Astrocyte of the spinal cord (primary cell): Measurements from ENCODE around the gene RHOU.

ENCODE experiments used
- DNase-seq: peaks from one replicate; pipeline ENCODE4 v3.0.0; 2011; ENCODE audit warnings: low read depth, low spot score
- H3K4me3 ChIP-seq: 2 replicates; pipeline ENCODE4 v1.5.1; 2011; ENCODE audit warnings: low read depth, mild to moderate bottlenecking, low read length, moderate library complexity
- in situ Hi-C: cut with HindIII; loops from 2 replicates; pipeline ENCODE4 v1.10.0; 2017; ENCODE audit warnings: low sequenced_read_pairs
- TF ChIP-seq, protein P1 (sequence below): IDR thresholded peaks from 2 replicates; pipeline ENCODE4 v1.5.1; 2012; ENCODE audit warnings: low read depth, mild to moderate bottlenecking, low read length, inconsistent platforms

RHOU gene

DNA sequence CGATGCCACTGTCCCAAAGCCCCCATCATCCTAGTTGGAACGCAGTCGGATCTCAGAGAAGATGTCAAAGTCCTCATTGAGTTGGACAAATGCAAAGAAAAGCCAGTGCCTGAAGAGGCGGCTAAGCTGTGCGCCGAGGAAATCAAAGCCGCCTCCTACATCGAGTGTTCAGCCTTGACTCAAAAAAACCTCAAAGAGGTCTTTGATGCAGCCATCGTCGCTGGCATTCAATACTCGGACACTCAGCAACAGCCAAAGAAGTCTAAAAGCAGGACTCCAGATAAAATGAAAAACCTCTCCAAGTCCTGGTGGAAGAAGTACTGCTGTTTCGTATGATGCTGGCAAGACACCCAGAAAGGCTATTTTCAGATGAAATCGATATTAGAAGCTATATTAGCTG is 8.1 kb downstream of the RHOU start:
- H3K4me3 ChIP-seq, result no peak overlapping the region
- TF ChIP-seq, protein P1, sequence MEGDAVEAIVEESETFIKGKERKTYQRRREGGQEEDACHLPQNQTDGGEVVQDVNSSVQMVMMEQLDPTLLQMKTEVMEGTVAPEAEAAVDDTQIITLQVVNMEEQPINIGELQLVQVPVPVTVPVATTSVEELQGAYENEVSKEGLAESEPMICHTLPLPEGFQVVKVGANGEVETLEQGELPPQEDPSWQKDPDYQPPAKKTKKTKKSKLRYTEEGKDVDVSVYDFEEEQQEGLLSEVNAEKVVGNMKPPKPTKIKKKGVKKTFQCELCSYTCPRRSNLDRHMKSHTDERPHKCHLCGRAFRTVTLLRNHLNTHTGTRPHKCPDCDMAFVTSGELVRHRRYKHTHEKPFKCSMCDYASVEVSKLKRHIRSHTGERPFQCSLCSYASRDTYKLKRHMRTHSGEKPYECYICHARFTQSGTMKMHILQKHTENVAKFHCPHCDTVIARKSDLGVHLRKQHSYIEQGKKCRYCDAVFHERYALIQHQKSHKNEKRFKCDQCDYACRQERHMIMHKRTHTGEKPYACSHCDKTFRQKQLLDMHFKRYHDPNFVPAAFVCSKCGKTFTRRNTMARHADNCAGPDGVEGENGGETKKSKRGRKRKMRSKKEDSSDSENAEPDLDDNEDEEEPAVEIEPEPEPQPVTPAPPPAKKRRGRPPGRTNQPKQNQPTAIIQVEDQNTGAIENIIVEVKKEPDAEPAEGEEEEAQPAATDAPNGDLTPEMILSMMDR, result no peak
- in situ Hi-C loops, result no loop called here
- DNase-seq, result no peak

- TF ChIP-seq, protein P1, result no peak
- no peak overlapping the region for H3K4me3 ChIP-seq
- DNase-seq, result no peak
- in situ Hi-C loops, result no loop called here
Observed at GRCh38 chr1:228744356-228744755, 9.1 kb downstream of the RHOU start.

DNA sequence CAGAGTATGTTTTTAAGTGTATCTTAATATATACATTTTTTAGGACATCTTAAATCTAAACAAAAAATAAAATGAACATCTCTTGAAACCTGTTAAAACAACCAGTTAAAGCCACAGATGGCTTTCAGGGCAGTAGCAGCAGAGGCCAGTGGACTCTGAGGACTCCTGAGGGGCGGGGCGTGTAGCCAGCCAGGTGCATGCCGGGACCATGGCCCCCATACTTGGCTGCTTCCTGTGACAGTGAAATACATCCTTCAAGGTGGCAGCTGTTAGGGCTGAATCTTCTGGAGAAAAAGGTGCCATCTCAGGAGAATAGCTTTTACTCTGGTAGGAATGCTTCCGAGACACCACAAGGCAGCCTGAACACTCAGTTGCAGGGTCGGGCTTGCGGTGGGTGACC is 9.6 kb downstream of the RHOU start:
- H3K4me3 ChIP-seq, result no peak overlapping the region
- TF ChIP-seq, protein P1, result no peak
- in situ Hi-C loops, result no loop called here
- DNase-seq, result no peak

GRCh38 chr1:228745497-228745896 is 10.2 kb downstream of the RHOU start:
- H3K4me3 ChIP-seq, result no peak overlapping the region
- TF ChIP-seq, protein P1, result no peak
- in situ Hi-C loops, result no loop called here
- DNase-seq, result no peak

DNA sequence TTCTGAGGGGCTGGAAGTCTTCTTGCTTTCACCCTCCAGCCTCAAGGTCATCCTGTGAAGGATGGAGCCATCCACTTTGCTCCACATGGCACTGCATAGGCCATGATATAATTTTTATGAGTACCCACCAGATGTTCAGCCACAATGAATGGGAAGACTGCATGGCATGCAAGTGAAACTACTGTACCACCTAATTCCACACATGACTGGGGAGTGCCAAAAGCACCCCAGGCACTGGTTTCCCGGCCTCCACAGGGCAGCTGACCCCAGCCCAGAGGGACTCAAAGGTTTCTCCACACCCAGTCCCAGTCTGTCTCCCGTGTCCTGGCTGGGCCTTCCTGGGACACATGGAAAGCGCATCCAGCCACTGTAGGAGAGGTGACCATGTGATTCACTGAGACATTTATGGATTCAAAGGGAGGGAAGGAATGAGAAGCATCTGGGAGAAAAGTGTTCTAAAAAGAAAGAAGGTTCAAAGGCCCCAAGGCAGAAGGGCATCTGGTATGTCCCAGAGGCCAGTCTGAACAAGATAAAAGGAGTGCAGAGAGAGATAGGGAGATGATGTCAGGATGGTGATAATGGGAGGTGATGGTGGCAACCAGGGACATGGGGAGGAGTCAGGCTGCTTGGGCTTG is 12.1 kb downstream of the RHOU start:
- TF ChIP-seq, protein P1, result no peak
- in situ Hi-C loops, result no loop called here
- no peak overlapping the region for H3K4me3 ChIP-seq
- DNase-seq, result no peak

GRCh38 chr1:228748029-228748428 is 12.8 kb downstream of the RHOU start:
- in situ Hi-C loops, result no loop called here
- H3K4me3 ChIP-seq, result no peak overlapping the region
- DNase-seq, result no peak
- TF ChIP-seq, protein P1, result no peak
